K562 (cell line): ENCODE data around the gene KASH5. TPM values are rescaled to one million over a fixed set of nuclear protein-coding genes. Genes with fewer than 3 reads are reported as not detected.

Source experiments
- ARID4B ChIP-seq: sonication (generic); formaldehyde crosslinking; IDR thresholded peaks from 2 replicates; pipeline ENCODE4 v1.8.0; 2022; ENCODE audit warnings: mild to moderate bottlenecking, missing genetic modification reagents
- ARNT ChIP-seq, 2 experiments: fragments of 450-650 bp; IDR thresholded peaks; 2 replicates each; pipeline ENCODE4 v1.6.1; 2016; ENCODE audit warnings: mild to moderate bottlenecking in 1 of 2
- BHLHE40 ChIP-seq: IDR thresholded peaks from 2 replicates; pipeline ENCODE4 v1.6.1; 2011; ENCODE audit warnings: low read length, improper control_type of control experiment
- BRD9 ChIP-seq: fragments of 450-650 bp; IDR thresholded peaks from 2 replicates; pipeline ENCODE4 v1.6.1; 2018; ENCODE audit warnings: low read depth; ENCODE audit not compliant: partially characterized antibody
- GTF3C2 ChIP-seq: IDR thresholded peaks from 3 replicates; pipeline ENCODE4 v1.6.1; 2011; ENCODE audit warnings: borderline replicate concordance, mild to moderate bottlenecking, moderate library complexity; ENCODE audit not compliant: insufficient read length; ENCODE audit errors: extremely low read depth
- JUN ChIP-seq, 2 experiments: sonication (generic) in 1 of 2; formaldehyde crosslinking in 1 of 2; IDR thresholded peaks; 2 replicates each; pipeline versions ENCODE4 v1.6.1 to v1.8.0; 2012 to 2022; ENCODE audit warnings: borderline replicate concordance in 2 of 2, mild to moderate bottlenecking in 2 of 2, improper control_type of control experiment in 1 of 2, low read depth in 1 of 2, low read length in 1 of 2, missing genetic modification reagents in 1 of 2
- L3MBTL2 ChIP-seq: fragments of 450-650 bp; IDR thresholded peaks from 2 replicates; pipeline ENCODE4 v1.6.1; 2016; ENCODE audit warnings: mild to moderate bottlenecking, moderate library complexity
- MEIS2 ChIP-seq: fragments of 450-650 bp; IDR thresholded peaks from 2 replicates; pipeline ENCODE4 v1.6.1; 2014; ENCODE audit warnings: mild to moderate bottlenecking; ENCODE audit not compliant: partially characterized antibody
- NCOA4 ChIP-seq: fragments of 450-650 bp; IDR thresholded peaks from 2 replicates; pipeline ENCODE4 v1.6.1; 2018; ENCODE audit warnings: mild to moderate bottlenecking; ENCODE audit not compliant: partially characterized antibody
- NFXL1 ChIP-seq: fragments of 450-650 bp; formaldehyde crosslinking; IDR thresholded peaks from 2 replicates; pipeline ENCODE4 v1.4.0; 2021; ENCODE audit warnings: mild to moderate bottlenecking
- NR3C1 ChIP-seq: sonication (generic); formaldehyde crosslinking; IDR thresholded peaks from 2 replicates; pipeline ENCODE4 v1.8.1; 2022; ENCODE audit warnings: missing genetic modification reagents
- PRMT5 ChIP-seq: sonication (generic); formaldehyde crosslinking; IDR thresholded peaks from 2 replicates; pipeline ENCODE4 v1.5.0; 2020; ENCODE audit warnings: missing genetic modification reagents
- RNF219 ChIP-seq: fragments of 250-450 bp; sonication (Bioruptor Pico); IDR thresholded peaks from 2 replicates; pipeline ENCODE4 v1.5.0; 2022; ENCODE audit warnings: mild to moderate bottlenecking
- SMARCE1 ChIP-seq: fragments of 450-650 bp; IDR thresholded peaks from 2 replicates; pipeline ENCODE4 v1.7.1; 2016; ENCODE audit warnings: mild to moderate bottlenecking
- SREBF2 ChIP-seq: sonication (generic); formaldehyde crosslinking; IDR thresholded peaks from 2 replicates; pipeline ENCODE4 v1.4.0; 2020; ENCODE audit warnings: mild to moderate bottlenecking, missing genetic modification reagents
- SRF ChIP-seq, 2 experiments: fragments of 250-450, 450-650 bp in 1 of 2; sonication (Bioruptor Pico) in 1 of 2; sonication (generic) in 1 of 2; formaldehyde crosslinking; IDR thresholded peaks; 2 replicates each; pipeline versions ENCODE4 v1.5.0 to v1.5.1; 2020 to 2022; ENCODE audit warnings: mild to moderate bottlenecking in 1 of 2, missing genetic modification reagents in 1 of 2
- SRSF1 ChIP-seq: fragments of 200-400 bp; formaldehyde crosslinking; IDR thresholded peaks from 2 replicates; pipeline ENCODE4 v1.6.1; 2017; ENCODE audit warnings: mild to moderate bottlenecking, low read depth, low read length, moderate library complexity
- polyA plus RNA-seq, 8 experiments: library from polyadenylated mRNA; depleted of rRNA in 4 of 8; stranded (reverse) in 5 of 8; unstranded in 3 of 8; fragments of >200 nt; fragmentation: Nextera tagmentation in 2 of 8; fragmentation: Illumina TruSeq in 1 of 8; extraction: Ambion mirVana in 2 of 8; extraction: Trizol in 1 of 8; gene quantifications; 2 replicates each; pipeline versions ENCODE4 v1.2.1 to v1.2.3, GENCODE V29; 2011 to 2014; ENCODE audit warnings: inconsistent platforms in 1 of 8, missing spikeins in 1 of 8
- total RNA-seq, 7 experiments: library from RNA; depleted of rRNA in 6 of 7; stranded (reverse); fragments of >200 nt in 6 of 7; fragmentation: Illumina TruSeq in 2 of 7; extraction: Trizol in 2 of 7; gene quantifications; 2 replicates each; pipeline versions ENCODE4 v1.2.1 to v1.2.3, GENCODE V29; 2011 to 2021; ENCODE audit warnings: low replicate concordance in 1 of 7

The KASH5 gene
- total and polyA plus RNA-seq, 9 of the 15 experiments (the other 6 are each of a cell fraction or from before 2014, with no cell fraction given) = 0.07 to 0.84 (median 0.34) TPM; not detected in 1

GRCh38 chr19:49339301-49340068 is 48.6 kb upstream of the KASH5 start (continued):
- no peak for TF ChIP-seq GTF3C2
- no peak for TF ChIP-seq SRF (CRISPR knock-in tag; IDR thresholded peaks at IDR 0.05)
- no peak for TF ChIP-seq SRSF1
- TF ChIP-seq PRMT5 (CRISPR knock-in tag) = no peak
- TF ChIP-seq BHLHE40 = peak; percentile 56; the same call in 1 of the 2 replicates
- TF ChIP-seq SREBF2 (CRISPR knock-in tag) = no peak
- TF ChIP-seq MEIS2 = no peak
- TF ChIP-seq JUN (IDR thresholded peaks at IDR 0.05; ENCODE audit: borderline replicate concordance, low read depth, low read length) = no peak
- no peak for TF ChIP-seq JUN (CRISPR knock-in tag; IDR thresholded peaks at IDR 0.05; ENCODE audit: borderline replicate concordance)
- TF ChIP-seq NR3C1 (CRISPR knock-in tag) = no peak
- no peak for TF ChIP-seq RNF219 (CRISPR knock-in tag)
- TF ChIP-seq ARID4B (CRISPR knock-in tag) = no peak
- no peak for TF ChIP-seq SMARCE1
- no peak for TF ChIP-seq ARNT (IDR thresholded peaks at IDR 0.05)
- TF ChIP-seq L3MBTL2 = peak; percentile 61
- TF ChIP-seq BRD9 = no peak
- TF ChIP-seq NCOA4 = no peak
- no peak for TF ChIP-seq NFXL1 (CRISPR knock-in tag)
